ENCODE results near the gene CCDC142.
A peak's percentile ranks its signal among the peaks of the same experiment; 100 is the strongest.

The CCDC142 gene

GRCh38 chr2:74500578-74500946 is 17.8 kb upstream of the CCDC142 start:
- Histone ChIP-seq H3K27ac (ENCODE audit: poor library complexity, severe bottlenecking) (no peak overlapping the region), H3K4me1 (ENCODE audit: insufficient read depth, poor library complexity, severe bottlenecking) (peaks cover 8% of the 10 kb centered on the region), H3K4me3 (ENCODE audit: severe bottlenecking) (no peak overlapping the region), H3K9me3 (ENCODE audit: severe bottlenecking) (no peaks in the 10 kb centered on the region), H3K27me3 (ENCODE audit: insufficient read depth, poor library complexity, severe bottlenecking) (peaks cover 14% of the 10 kb centered on the region), H3K36me3 (ENCODE audit: low read depth) (peaks cover 8% of the 10 kb centered on the region)
- ATAC-seq (ENCODE audit: low read depth) (no peak), DNase-seq (ENCODE audit: low spot score) (no peak)
- TF ChIP-seq CTCF (IDR thresholded peaks at IDR 0.05; ENCODE audit: poor library complexity, severe bottlenecking) = no peak

- Histone ChIP-seq H3K27ac (ENCODE audit: poor library complexity, severe bottlenecking) (no peak overlapping the region), H3K27me3 (ENCODE audit: insufficient read depth, poor library complexity, severe bottlenecking) (peaks cover 14% of the 10 kb centered on the region), H3K36me3 (ENCODE audit: low read depth) (peaks cover 3% of the 10 kb centered on the region; the same call in 1 of the 2 replicates), H3K9me3 (ENCODE audit: severe bottlenecking) (no peaks in the 10 kb centered on the region), H3K4me1 (ENCODE audit: insufficient read depth, poor library complexity, severe bottlenecking) (peaks cover 8% of the 10 kb centered on the region), H3K4me3 (ENCODE audit: severe bottlenecking) (no peak overlapping the region)
- DNase-seq (ENCODE audit: low spot score) (no peak), ATAC-seq (ENCODE audit: low read depth) (no peak)
- no peak for TF ChIP-seq CTCF (IDR thresholded peaks at IDR 0.05; ENCODE audit: poor library complexity, severe bottlenecking)
Observed at GRCh38 chr2:74499940-74500577, 17.3 kb upstream of the CCDC142 start.

GRCh38 chr2:74499267-74499939 is 16.6 kb upstream of the CCDC142 start, which contains the start of gene LBX2:
TSS of gene LBX2 (minus strand) at chr2:74499603. CDS start at chr2:74499537, 66 bp downstream.
- Histone ChIP-seq H3K9me3 (ENCODE audit: severe bottlenecking) (no peaks in the 10 kb centered on the region), H3K4me1 (ENCODE audit: insufficient read depth, poor library complexity, severe bottlenecking) (peaks cover 8% of the 10 kb centered on the region), H3K27me3 (ENCODE audit: insufficient read depth, poor library complexity, severe bottlenecking) (peaks cover 14% of the 10 kb centered on the region), H3K4me3 (ENCODE audit: severe bottlenecking) (peak within 1 kb of the TSS; percentile 2), H3K36me3 (ENCODE audit: low read depth) (no peaks in the 10 kb centered on the region), H3K27ac (ENCODE audit: poor library complexity, severe bottlenecking) (no peak within 1 kb of the TSS)
- DNase-seq (ENCODE audit: low spot score) (no peak), ATAC-seq (ENCODE audit: low read depth) (peak; percentile 14)
- TF ChIP-seq CTCF (IDR thresholded peaks at IDR 0.05; ENCODE audit: poor library complexity, severe bottlenecking) = no peak

DNA sequence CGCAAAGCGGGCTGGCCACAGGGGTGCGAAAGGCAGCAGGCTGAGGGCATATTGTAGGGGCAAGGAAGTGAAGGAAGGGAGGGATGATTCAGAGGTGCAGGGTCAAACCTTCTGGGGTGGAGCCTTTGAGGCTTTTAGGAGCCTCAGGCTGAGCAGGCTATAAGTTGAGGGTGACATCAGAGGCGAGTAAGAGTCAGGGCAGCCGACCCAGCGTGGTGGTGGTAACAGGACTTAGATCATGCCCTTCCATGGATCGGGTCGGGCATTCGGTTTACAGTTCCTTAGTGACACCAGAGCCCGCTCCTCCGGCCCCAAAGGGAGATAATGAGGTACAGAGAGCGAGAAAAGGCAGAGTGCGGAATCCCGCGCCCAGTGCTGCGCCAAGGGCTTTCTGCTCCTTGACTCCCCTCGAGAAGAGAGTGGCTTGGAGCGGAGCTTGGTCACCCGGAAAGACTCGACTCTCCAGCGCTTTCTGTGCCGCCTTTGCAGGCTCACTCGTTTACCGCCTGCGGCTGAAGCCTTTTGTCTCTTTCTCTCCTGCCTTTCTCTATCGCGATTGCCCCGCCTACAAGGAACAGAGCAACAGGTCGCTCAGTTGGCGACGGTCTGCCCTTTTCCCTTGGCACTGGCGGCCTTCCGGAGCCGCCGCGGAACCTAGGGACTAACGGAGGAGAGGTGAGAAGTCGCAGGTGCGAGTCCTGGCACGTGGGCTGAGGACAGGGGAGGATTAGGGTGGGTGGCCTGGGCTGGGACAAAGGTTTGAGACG is 15.9 kb upstream of the CCDC142 start:
- H3K27me3 ChIP-seq (ENCODE audit: insufficient read depth, poor library complexity, severe bottlenecking) = peaks cover 14% of the 10 kb centered on the region
- TF ChIP-seq CTCF (IDR thresholded peaks at IDR 0.05; ENCODE audit: poor library complexity, severe bottlenecking) = no peak
- peak overlapping the region; percentile 2 for H3K4me3 ChIP-seq (ENCODE audit: severe bottlenecking)
- H3K4me1 ChIP-seq (ENCODE audit: insufficient read depth, poor library complexity, severe bottlenecking) = peaks cover 8% of the 10 kb centered on the region
- peak; percentile 54 for ATAC-seq (ENCODE audit: low read depth)
- no peak for DNase-seq (ENCODE audit: low spot score)
- no peaks in the 10 kb centered on the region for H3K36me3 ChIP-seq (ENCODE audit: low read depth)
- H3K9me3 ChIP-seq (ENCODE audit: severe bottlenecking) = no peaks in the 10 kb centered on the region
- no peak overlapping the region for H3K27ac ChIP-seq (ENCODE audit: poor library complexity, severe bottlenecking)
